Renal pelvis (tissue), 4 donors: ENCODE data around the gene EDC3. TPM values are rescaled to one million over a fixed set of nuclear protein-coding genes. Genes with fewer than 3 reads are reported as not detected.
"Not testable (repeated sequence)": the region's sequence is repeated elsewhere in the genome, so short reads cannot be mapped to it uniquely, and the experiment has no call there.

Experiments
- DNase-seq: peaks from one replicate; pipeline ENCODE4 v3.0.0-alpha.2; 2013
- polyA plus RNA-seq, 3 donors: library from polyadenylated mRNA; unstranded; fragments of 120-200 nt; gene quantifications; one replicate each; pipeline ENCODE4 v1.2.1, GENCODE V29; 2013; ENCODE audit not compliant: insufficient read length in 3 of 3

The EDC3 gene
- polyA plus RNA-seq, 3 donors = 39.0 to 45.6 (median 39.2) TPM

- DNase-seq = no peak
Measured at GRCh38 chr15:74716651-74717050, 20.8 kb upstream of the EDC3 start.

- no peak for DNase-seq
Measured at GRCh38 chr15:74712311-74712710, 16.5 kb upstream of the EDC3 start.

GRCh38 chr15:74710319-74711094, 14.7 kb upstream of the EDC3 start:
- no peak for DNase-seq

GRCh38 chr15:74709892-74710291, 14.1 kb upstream of the EDC3 start:
- DNase-seq = no peak

GRCh38 chr15:74709011-74709410, 13.2 kb upstream of the EDC3 start:
- DNase-seq = no peak

- no peak for DNase-seq
Measured at GRCh38 chr15:74696808-74697207, 984 bp upstream of the EDC3 start.

GRCh38 chr15:74696398-74696729, 540 bp upstream of the EDC3 start:
- DNase-seq = no peak

GRCh38 chr15:74692327-74692726, 3.5 kb downstream of the EDC3 start:
- no peak for DNase-seq

GRCh38 chr15:74683758-74684157, 12.1 kb downstream of the EDC3 start:
- DNase-seq = no peak

- DNase-seq = no peak
Measured at GRCh38 chr15:74682954-74683353, 12.9 kb downstream of the EDC3 start.

- DNase-seq = no peak
Measured at GRCh38 chr15:74680456-74680855, 15.4 kb downstream of the EDC3 start.

- DNase-seq = no peak
Measured at GRCh38 chr15:74676801-74677200, 19.0 kb downstream of the EDC3 start.

- DNase-seq = no peak
Measured at GRCh38 chr15:74674161-74674560, 21.7 kb downstream of the EDC3 start.

GRCh38 chr15:74669627-74670026, 26.2 kb downstream of the EDC3 start:
- no peak for DNase-seq

- DNase-seq = no peak
Measured at GRCh38 chr15:74667975-74668374, 27.8 kb downstream of the EDC3 start.

GRCh38 chr15:74664670-74665069, 31.2 kb downstream of the EDC3 start:
- DNase-seq = no peak

GRCh38 chr15:74664028-74664616, 31.7 kb downstream of the EDC3 start:
- DNase-seq = no peak

- no peak for DNase-seq
Measured at GRCh38 chr15:74663303-74664027, 32.4 kb downstream of the EDC3 start.

GRCh38 chr15:74662064-74662860, 33.6 kb downstream of the EDC3 start:
- no peak for DNase-seq

GRCh38 chr15:74661280-74661679, 34.5 kb downstream of the EDC3 start:
- not testable (repeated sequence) for DNase-seq

GRCh38 chr15:74657846-74658245, 38.0 kb downstream of the EDC3 start:
- no peak for DNase-seq

- DNase-seq = no peak
Measured at GRCh38 chr15:74656935-74657535, 38.8 kb downstream of the EDC3 start.
